GM10266 (cell line): Measurements from ENCODE around the gene LGR5.
"Not testable (repeated sequence)": the region's sequence is repeated elsewhere in the genome, so short reads cannot be mapped to it uniquely, and the experiment has no call there.

Experiments
- DNase-seq: peaks from one replicate; pipeline ENCODE4 v3.0.0; 2012; ENCODE audit errors: extremely low spot score
- CTCF ChIP-seq: IDR thresholded peaks from 2 replicates; pipeline ENCODE4 v1.5.1; 2012; ENCODE audit warnings: mild to moderate bottlenecking, low read depth; ENCODE audit not compliant: control insufficient read depth, insufficient read depth; ENCODE audit errors: missing control alignments

LGR5 gene

DNA sequence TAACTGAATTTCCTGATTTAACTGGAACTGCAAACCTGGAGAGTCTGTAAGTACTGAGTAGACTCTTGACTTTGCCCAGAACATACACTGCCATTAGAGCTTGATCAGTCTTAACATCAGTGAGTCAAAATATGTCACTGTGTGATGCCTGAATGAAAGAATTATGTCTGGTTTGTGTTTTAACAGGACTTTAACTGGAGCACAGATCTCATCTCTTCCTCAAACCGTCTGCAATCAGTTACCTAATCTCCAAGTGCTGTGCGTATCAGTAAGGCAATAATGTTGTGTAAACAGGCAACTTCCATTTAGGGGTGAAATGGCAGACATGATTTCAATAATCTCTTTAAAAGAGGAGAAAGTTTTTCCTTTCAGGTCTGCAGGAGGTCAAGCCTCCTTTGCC, 127.1 kb downstream of the LGR5 start:
- no peak for DNase-seq
- no peak for TF ChIP-seq CTCF

DNA sequence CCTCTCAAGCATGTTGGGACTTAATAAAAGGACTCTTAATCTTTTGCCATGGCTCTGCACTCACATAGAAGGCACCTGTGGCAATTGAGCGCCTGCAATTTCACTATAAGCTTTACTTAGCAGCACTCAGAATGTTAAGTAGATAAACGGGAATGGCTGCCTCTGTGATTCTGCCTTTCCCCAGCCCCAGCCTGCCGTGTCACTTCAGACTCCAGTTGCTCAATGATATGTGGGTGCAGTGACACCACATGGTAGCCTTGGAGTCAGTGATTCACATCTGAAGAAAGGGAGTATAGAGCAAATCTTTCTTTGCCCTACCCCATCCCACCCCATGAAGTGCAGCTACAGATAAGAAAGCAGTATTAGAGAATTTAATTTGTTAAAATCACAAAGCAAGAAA, 127.9 kb downstream of the LGR5 start:
- no peak for TF ChIP-seq CTCF
- no peak for DNase-seq

- DNase-seq: not testable (repeated sequence)
These were observed 130.3 kb downstream of the LGR5 start for GRCh38 chr12:71569885-71570284.

DNA sequence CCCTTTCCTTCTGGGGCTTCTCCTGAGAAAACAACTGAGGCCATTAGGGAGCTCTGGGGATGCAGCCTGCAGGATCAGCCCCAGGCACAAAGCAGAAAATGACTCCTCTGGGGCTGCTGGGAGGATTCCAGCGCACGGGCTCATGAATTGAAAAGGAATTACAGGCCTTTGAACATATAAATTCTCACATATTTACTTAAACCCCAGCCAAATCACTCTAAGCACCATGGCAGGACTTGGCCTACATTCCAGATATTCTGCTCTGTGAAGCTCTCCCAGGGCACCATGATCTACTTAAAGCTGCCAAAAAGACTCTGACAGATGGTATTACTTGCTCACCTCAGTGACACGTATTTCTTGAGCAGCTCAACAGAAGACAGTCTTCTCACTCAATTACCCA, 136.9 kb downstream of the LGR5 start:
- no peak for TF ChIP-seq CTCF
- DNase-seq: no peak

- TF ChIP-seq CTCF: no peak
- no peak for DNase-seq
These were observed 139.2 kb downstream of the LGR5 start for GRCh38 chr12:71578694-71579258.

DNA sequence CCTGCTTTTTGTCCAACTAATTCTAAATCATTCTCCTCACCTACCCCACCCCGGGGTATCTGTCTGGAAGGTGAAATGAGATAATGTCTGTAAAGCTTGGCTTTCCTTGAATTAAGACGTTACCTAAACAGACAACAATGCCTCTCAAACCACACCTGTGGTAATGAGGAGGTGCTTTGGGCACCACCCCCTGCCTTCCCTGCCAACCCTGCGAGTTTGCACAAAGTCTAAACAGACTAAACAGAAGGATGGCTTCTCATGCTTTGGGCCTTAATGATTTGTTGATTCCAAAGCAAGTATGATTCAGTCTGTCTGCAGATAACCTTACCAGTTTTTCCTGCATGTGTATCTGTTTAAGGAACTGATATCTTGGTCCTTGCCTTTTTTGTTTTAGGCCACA, 141.6 kb downstream of the LGR5 start:
- TF ChIP-seq CTCF: no peak
- no peak for DNase-seq

GRCh38 chr12:71582925-71583324, 143.3 kb downstream of the LGR5 start:
- no peak for DNase-seq

More at GRCh38 chr12:71582925-71583324, 143.3 kb downstream of the LGR5 start:
- no peak for TF ChIP-seq CTCF
